Trophoblast cell (in vitro differentiated cells and primary cell): ENCODE data around the gene ARHGEF12.

Experiments
- DNase-seq, 2 donors: peaks; one replicate each; pipeline ENCODE4 v3.0.0-alpha.2; 2016
- H2AFZ ChIP-seq: 2 replicates; pipeline ENCODE4 v1.6.1; 2013; ENCODE audit warnings: low read length, moderate library complexity, mild to moderate bottlenecking; ENCODE audit not compliant: insufficient read depth, poor library complexity
- H2AK5ac ChIP-seq: 2 replicates; pipeline ENCODE4 v1.6.1; 2013; ENCODE audit warnings: mild to moderate bottlenecking, low read length
- H2BK120ac ChIP-seq: 2 replicates; pipeline ENCODE4 v1.6.1; 2013; ENCODE audit warnings: low read length, mild to moderate bottlenecking, moderate library complexity; ENCODE audit not compliant: insufficient read depth, poor library complexity
- H2BK12ac ChIP-seq: 2 replicates; pipeline ENCODE4 v1.6.1; 2013; ENCODE audit warnings: mild to moderate bottlenecking, low read length, moderate library complexity
- H2BK5ac ChIP-seq: 2 replicates; pipeline ENCODE4 v1.6.1; 2013; ENCODE audit warnings: low read length, low read depth, moderate library complexity, mild to moderate bottlenecking; ENCODE audit not compliant: poor library complexity
- H3K14ac ChIP-seq: 2 replicates; pipeline ENCODE4 v1.6.1; 2013; ENCODE audit warnings: mild to moderate bottlenecking, low read length
- H3K18ac ChIP-seq: 2 replicates; pipeline ENCODE4 v1.6.1; 2013; ENCODE audit warnings: mild to moderate bottlenecking, low read length
- H3K23ac ChIP-seq: 2 replicates; pipeline ENCODE4 v1.6.1; 2013; ENCODE audit warnings: low read length
- H3K27ac ChIP-seq: 2 replicates; pipeline ENCODE4 v1.5.1; 2013; ENCODE audit warnings: low read depth, mild to moderate bottlenecking, inconsistent platforms, low read length, moderate library complexity
- H3K27me3 ChIP-seq: 2 replicates; pipeline ENCODE4 v1.6.1; 2013; ENCODE audit warnings: inconsistent platforms, mild to moderate bottlenecking, low read length, moderate library complexity; ENCODE audit not compliant: insufficient read depth
- H3K36me3 ChIP-seq, 2 experiments: 1 replicate in 1 of 2; 2 replicates in 1 of 2; pipeline ENCODE4 v1.6.1; 2013; ENCODE audit warnings: low read length in 2 of 2, mild to moderate bottlenecking in 2 of 2, moderate library complexity in 1 of 2; ENCODE audit not compliant: insufficient read depth in 2 of 2, control insufficient read depth in 1 of 2
- H3K4ac ChIP-seq: 2 replicates; pipeline ENCODE4 v1.6.1; 2013; ENCODE audit warnings: low read depth, mild to moderate bottlenecking, low read length, moderate library complexity
- H3K4me1 ChIP-seq, 2 experiments: 1 replicate in 1 of 2; 2 replicates in 1 of 2; pipeline ENCODE4 v1.6.1; 2013; ENCODE audit warnings: low read length in 2 of 2, mild to moderate bottlenecking in 2 of 2, moderate library complexity in 1 of 2; ENCODE audit not compliant: insufficient read depth in 2 of 2, control insufficient read depth in 1 of 2
- H3K4me2 ChIP-seq: 2 replicates; pipeline ENCODE4 v1.6.1; 2013; ENCODE audit warnings: inconsistent platforms, mild to moderate bottlenecking, low read length, moderate library complexity
- H3K4me3 ChIP-seq: 2 replicates; pipeline ENCODE4 v1.5.1; 2013; ENCODE audit warnings: mild to moderate bottlenecking, low read depth, low read length, inconsistent platforms
- H3K79me1 ChIP-seq: one replicate; pipeline ENCODE4 v1.6.1; 2013; ENCODE audit warnings: low read length
- H3K79me2 ChIP-seq: 2 replicates; pipeline ENCODE4 v1.6.1; 2013; ENCODE audit warnings: low read length, mild to moderate bottlenecking; ENCODE audit not compliant: control insufficient read depth, insufficient read depth, poor library complexity
- H3K9ac ChIP-seq: 2 replicates; pipeline ENCODE4 v1.6.1; 2013; ENCODE audit warnings: mild to moderate bottlenecking, low read length
- H3K9me3 ChIP-seq: 2 replicates; pipeline ENCODE4 v1.6.1; 2013; ENCODE audit warnings: low read depth, mild to moderate bottlenecking, control low read depth, inconsistent platforms, low read length; ENCODE audit not compliant: insufficient read depth
- H4K12ac ChIP-seq: 2 replicates; pipeline ENCODE4 v1.6.1; 2013; ENCODE audit warnings: low read depth, mild to moderate bottlenecking, low read length, moderate library complexity
- H4K8ac ChIP-seq: 2 replicates; pipeline ENCODE4 v1.6.1; 2013; ENCODE audit warnings: low read depth, mild to moderate bottlenecking, low read length, moderate library complexity
- H4K91ac ChIP-seq: one replicate; pipeline ENCODE4 v1.6.1; 2013; ENCODE audit warnings: low read depth, mild to moderate bottlenecking, low read length, moderate library complexity
- WGBS: extraction: QIAGEN DNeasy Blood & Tissue Kit; methylation state at CpG from one replicate; pipeline ENCODE4 v1.1.7; 2013; ENCODE audit warnings: missing lambda C conversion rate; ENCODE audit not compliant: insufficient read length, insufficient coverage; ENCODE audit errors: extremely low coverage; 5-methylcytosine and 5-hydroxymethylcytosine counted together

The ARHGEF12 gene

DNA sequence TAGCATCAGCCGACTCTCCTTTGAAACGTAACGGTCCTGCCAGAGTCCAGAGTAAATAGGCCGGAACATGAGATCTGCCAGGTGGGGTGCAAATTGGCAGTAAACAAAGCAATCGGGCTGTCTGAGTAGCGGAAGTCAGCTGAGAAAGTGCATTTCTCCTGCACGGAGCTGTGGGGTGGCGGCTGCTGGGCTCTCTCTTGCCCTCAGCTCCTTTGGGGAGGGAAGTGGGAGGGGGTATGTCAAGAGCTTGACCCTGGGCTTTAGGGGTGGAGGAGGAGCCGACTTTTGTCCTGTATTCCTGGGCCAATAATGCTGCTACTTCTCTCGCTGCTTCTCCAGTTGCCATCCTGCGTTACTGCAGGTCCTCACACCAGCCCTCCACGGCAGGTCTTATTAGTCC is 187.0 kb downstream of the ARHGEF12 start:
- Histone ChIP-seq H3K14ac (no peak overlapping the region), H3K4me1 (no peaks in the 10 kb centered on the region), H3K4me3 (no peak overlapping the region), H3K27ac (no peak overlapping the region), H4K8ac (no peak overlapping the region), H3K4ac (no peak overlapping the region), H2AK5ac (no peak overlapping the region), H2BK5ac (no peak overlapping the region), H3K9me3 (no peaks in the 10 kb centered on the region), H2BK120ac (no peak overlapping the region), H4K91ac (no peak overlapping the region), H3K23ac (no peak overlapping the region), H3K27me3 (no peaks in the 10 kb centered on the region), H3K79me2 (no peaks in the 10 kb centered on the region), H2AFZ (no peak overlapping the region), H3K4me2 (no peak overlapping the region), H3K36me3 (no peaks in the 10 kb centered on the region), H4K12ac (no peak overlapping the region), H3K18ac (no peak overlapping the region), H2BK12ac (no peak overlapping the region), H3K79me1 (no peaks in the 10 kb centered on the region), H3K9ac (no peak overlapping the region)
- DNase-seq = no peak
- no CpG with 5 or more reads among the region's 12 CpGs for WGBS

- no peak overlapping the region for H3K4me2 ChIP-seq
- H2BK12ac ChIP-seq = no peak overlapping the region
- no CpG with 5 or more reads among the region's 9 CpGs for WGBS
- no peaks in the 10 kb centered on the region for H3K79me2 ChIP-seq
- no peak overlapping the region for H2AK5ac ChIP-seq
- no peak overlapping the region for H3K18ac ChIP-seq
- no peaks in the 10 kb centered on the region for H3K4me1 ChIP-seq
- no peaks in the 10 kb centered on the region for H3K36me3 ChIP-seq
- H3K4me3 ChIP-seq = no peak overlapping the region
- H4K12ac ChIP-seq = no peak overlapping the region
- H2BK120ac ChIP-seq = no peak overlapping the region
- H3K9ac ChIP-seq = no peak overlapping the region
- H4K91ac ChIP-seq = no peak overlapping the region
- no peak overlapping the region for H3K27ac ChIP-seq
- no peak overlapping the region for H2BK5ac ChIP-seq
- H3K27me3 ChIP-seq = no peaks in the 10 kb centered on the region
- no peak overlapping the region for H3K23ac ChIP-seq
- no peaks in the 10 kb centered on the region for H3K79me1 ChIP-seq
- no peak overlapping the region for H3K4ac ChIP-seq
- H3K14ac ChIP-seq = no peak overlapping the region
- H4K8ac ChIP-seq = no peak overlapping the region
- H2AFZ ChIP-seq = no peak overlapping the region
- DNase-seq = no peak
- H3K9me3 ChIP-seq = peaks cover 2% of the 10 kb centered on the region
Observed at GRCh38 chr11:120524536-120525085, 188.4 kb downstream of the ARHGEF12 start.

- no peak overlapping the region for H3K27ac ChIP-seq
- no peak overlapping the region for H2AK5ac ChIP-seq
- H3K79me2 ChIP-seq = no peaks in the 10 kb centered on the region
- no peak overlapping the region for H2BK12ac ChIP-seq
- H2BK5ac ChIP-seq = no peak overlapping the region
- H3K9ac ChIP-seq = no peak overlapping the region
- no peak overlapping the region for H2BK120ac ChIP-seq
- H3K27me3 ChIP-seq = no peaks in the 10 kb centered on the region
- no peak overlapping the region for H4K12ac ChIP-seq
- H3K4me2 ChIP-seq = no peak overlapping the region
- H3K18ac ChIP-seq = no peak overlapping the region
- no peak overlapping the region for H2AFZ ChIP-seq
- no CpG with 5 or more reads among the region's 16 CpGs for WGBS
- no peak for DNase-seq
- no peak overlapping the region for H3K4me3 ChIP-seq
- no peaks in the 10 kb centered on the region for H3K36me3 ChIP-seq
- no peak overlapping the region for H3K4ac ChIP-seq
- H3K4me1 ChIP-seq = no peaks in the 10 kb centered on the region
- H4K91ac ChIP-seq = no peak overlapping the region
- H3K14ac ChIP-seq = no peak overlapping the region
- peaks cover 2% of the 10 kb centered on the region for H3K9me3 ChIP-seq
- no peak overlapping the region for H4K8ac ChIP-seq
- H3K23ac ChIP-seq = no peak overlapping the region
- H3K79me1 ChIP-seq = no peaks in the 10 kb centered on the region
Observed at GRCh38 chr11:120525261-120526171, 189.3 kb downstream of the ARHGEF12 start.

DNA sequence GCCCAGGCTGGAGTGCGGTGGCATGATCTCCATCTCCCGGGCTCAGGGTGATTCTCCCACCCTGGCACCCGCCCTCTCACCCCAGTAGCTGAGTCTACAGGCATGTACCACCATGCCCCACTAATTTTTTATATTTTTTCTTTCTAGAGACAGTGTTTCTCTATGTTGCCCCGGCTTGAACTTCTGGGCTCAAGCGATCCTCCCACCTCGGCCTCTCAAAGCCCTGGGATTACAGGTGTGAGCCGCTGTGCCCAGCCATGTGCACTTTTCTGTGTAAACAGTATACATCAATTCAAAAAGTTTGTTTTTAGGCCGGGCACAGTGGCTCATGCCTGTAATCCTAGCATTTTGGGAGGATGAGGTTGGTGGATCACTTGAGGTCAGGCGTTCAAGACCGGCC is 190.0 kb downstream of the ARHGEF12 start:
- Histone ChIP-seq H4K12ac (no peak overlapping the region), H3K27ac (no peak overlapping the region), H4K8ac (no peak overlapping the region), H2BK120ac (no peak overlapping the region), H2BK5ac (no peak overlapping the region), H3K23ac (no peak overlapping the region), H3K4me1 (no peaks in the 10 kb centered on the region), H3K18ac (no peak overlapping the region), H3K36me3 (no peaks in the 10 kb centered on the region), H3K4me3 (no peak overlapping the region), H3K4ac (no peak overlapping the region), H3K4me2 (no peak overlapping the region), H3K14ac (no peak overlapping the region), H3K79me2 (no peaks in the 10 kb centered on the region), H4K91ac (no peak overlapping the region), H3K9ac (no peak overlapping the region), H2BK12ac (no peak overlapping the region), H2AFZ (no peak overlapping the region), H3K9me3 (peaks cover 2% of the 10 kb centered on the region), H3K27me3 (no peaks in the 10 kb centered on the region), H3K79me1 (no peaks in the 10 kb centered on the region), H2AK5ac (no peak overlapping the region)
- DNase-seq = no peak
- no CpG with 5 or more reads among the region's 10 CpGs for WGBS
